ENCODE data around the gene PRKCA.

The PRKCA gene

DNA sequence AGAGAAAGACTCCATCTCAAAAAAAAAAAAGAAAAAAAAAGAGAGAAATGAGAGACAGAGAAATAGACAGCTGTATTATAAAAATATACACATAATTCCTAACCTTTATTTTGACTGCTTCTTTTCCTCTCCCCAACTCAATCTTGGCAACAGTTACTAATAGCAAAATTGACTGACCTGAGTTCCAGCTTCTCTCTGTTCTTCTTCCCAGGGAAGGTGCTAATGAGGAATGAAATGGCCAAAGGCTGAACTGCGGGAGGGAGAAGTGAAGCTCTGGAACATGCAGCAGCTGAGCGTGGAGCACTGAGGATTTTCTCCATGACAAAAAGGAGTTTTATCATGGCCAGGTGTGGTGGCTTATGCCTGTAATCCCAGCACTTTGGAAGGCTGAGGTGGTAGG, 25.2 kb upstream of the PRKCA start:
- TF ChIP-seq SIN3A (IDR thresholded peaks at IDR 0.05; ENCODE audit: borderline replicate concordance, insufficient read depth, low read length) = no peak
- no peak for TF ChIP-seq POLR2AphosphoS5 (IDR thresholded peaks at IDR 0.05; ENCODE audit: low read depth, low read length)
- TF ChIP-seq REST (IDR thresholded peaks at IDR 0.05; ENCODE audit: insufficient read depth in 1 of 2, low read depth in 2 of 2, low read length in 2 of 2) = no peak

DNA sequence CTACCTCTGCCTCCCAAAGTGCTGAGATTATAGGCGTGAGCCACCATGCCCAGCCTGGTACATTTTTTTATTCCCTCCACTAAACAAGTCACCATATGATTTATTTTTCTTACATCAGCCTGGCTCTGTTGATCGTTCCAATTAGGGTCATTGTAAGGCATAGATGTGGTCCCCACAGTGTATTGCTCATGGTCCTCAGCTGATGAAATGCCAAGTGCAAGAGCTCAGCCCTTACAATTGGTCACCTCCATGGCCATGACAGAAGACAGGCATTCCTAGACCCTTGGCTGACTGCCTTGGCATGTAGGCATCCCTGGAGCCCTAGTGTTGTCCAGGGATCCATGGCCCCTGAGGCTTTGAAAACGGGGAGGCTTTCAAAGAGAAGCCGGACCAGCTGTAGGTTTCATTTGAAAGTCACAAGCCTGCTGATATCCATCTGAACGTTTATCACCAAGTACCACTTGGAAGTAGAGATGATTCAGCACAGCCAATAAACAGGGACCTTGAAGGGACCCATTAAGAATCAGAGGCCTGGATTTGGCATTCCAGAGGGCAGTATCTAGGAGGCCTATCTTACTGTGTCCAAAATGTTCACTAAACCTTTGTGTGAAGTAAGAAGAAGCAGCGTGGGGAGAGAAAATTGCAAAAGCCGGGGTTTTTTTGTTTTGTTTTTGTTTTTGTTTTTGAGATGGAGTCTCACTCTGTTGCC, 20.6 kb upstream of the PRKCA start:
- TF ChIP-seq FOXP2 (optimal IDR thresholded peaks at IDR 0.05; ENCODE audit: borderline replicate concordance, extremely low read depth, extremely low read length, insufficient read depth) = no peak
- TF ChIP-seq POLR2AphosphoS5 (IDR thresholded peaks at IDR 0.05; ENCODE audit: low read depth, low read length) = no peak
- TF ChIP-seq SIN3A (IDR thresholded peaks at IDR 0.05; ENCODE audit: borderline replicate concordance, insufficient read depth, low read length) = no peak
- TF ChIP-seq REST (IDR thresholded peaks at IDR 0.05; ENCODE audit: insufficient read depth in 1 of 2, low read depth in 2 of 2, low read length in 2 of 2) = no peak
- no peak for TF ChIP-seq TAF1 (IDR thresholded peaks at IDR 0.05; ENCODE audit: borderline replicate concordance, insufficient read depth, low read length)

DNA sequence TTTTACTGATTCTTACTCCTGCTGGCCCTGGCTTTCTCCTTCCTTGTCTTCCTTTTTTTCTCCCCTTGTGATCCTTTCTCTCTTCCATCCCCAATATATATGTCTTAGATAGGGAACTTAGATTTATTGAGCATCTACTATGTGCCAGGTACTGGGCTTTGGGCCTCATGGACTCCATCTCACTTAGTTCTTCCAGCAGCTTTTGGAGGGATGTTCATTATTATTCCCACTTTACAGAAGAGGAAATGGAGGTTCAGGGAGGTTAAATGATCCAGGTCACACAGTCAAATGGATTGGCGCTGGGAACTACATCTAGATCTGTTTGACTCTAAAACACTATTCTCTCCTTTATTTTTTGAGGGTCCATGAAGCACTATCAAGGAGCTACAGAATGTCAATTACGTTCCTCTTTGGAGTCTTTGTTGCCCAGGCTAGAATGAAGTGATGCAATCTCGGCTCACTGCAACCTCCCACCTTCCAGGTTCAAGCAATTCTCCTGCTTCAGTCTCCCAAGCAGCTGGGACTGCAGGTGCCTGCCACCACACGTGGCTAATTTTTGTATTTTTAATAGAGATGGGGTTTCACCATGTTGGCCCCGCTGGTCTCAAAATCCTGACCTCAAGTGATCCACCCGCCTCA, 19.0 kb upstream of the PRKCA start:
- TF ChIP-seq TAF1 (IDR thresholded peaks at IDR 0.05; ENCODE audit: borderline replicate concordance, insufficient read depth, low read length) (no peak), POLR2AphosphoS5 (IDR thresholded peaks at IDR 0.05; ENCODE audit: low read depth, low read length) (no peak), SIN3A (IDR thresholded peaks at IDR 0.05; ENCODE audit: borderline replicate concordance, insufficient read depth, low read length) (no peak), FOXP2 (optimal IDR thresholded peaks at IDR 0.05; ENCODE audit: borderline replicate concordance, extremely low read depth, extremely low read length, insufficient read depth) (no peak), REST (IDR thresholded peaks at IDR 0.05; ENCODE audit: insufficient read depth in 1 of 2, low read depth in 2 of 2, low read length in 2 of 2) (no peak)

GRCh38 chr17:66283971-66284370, 18.4 kb upstream of the PRKCA start:
- TF ChIP-seq SIN3A (IDR thresholded peaks at IDR 0.05; ENCODE audit: borderline replicate concordance, insufficient read depth, low read length) (no peak), TAF1 (IDR thresholded peaks at IDR 0.05; ENCODE audit: borderline replicate concordance, insufficient read depth, low read length) (no peak), POLR2AphosphoS5 (IDR thresholded peaks at IDR 0.05; ENCODE audit: low read depth, low read length) (no peak), REST (IDR thresholded peaks at IDR 0.05; ENCODE audit: insufficient read depth in 1 of 2, low read depth in 2 of 2, low read length in 2 of 2) (no peak), FOXP2 (optimal IDR thresholded peaks at IDR 0.05; ENCODE audit: borderline replicate concordance, extremely low read depth, extremely low read length, insufficient read depth) (no peak)
